Measurements from ENCODE around the gene DHRS3. TPM values are rescaled to one million over a fixed set of nuclear protein-coding genes. Genes with fewer than 3 reads are reported as not detected.
"Not testable (repeated sequence)": the region's sequence is repeated elsewhere in the genome, so short reads cannot be mapped to it uniquely, and the experiment has no call there.

The DHRS3 gene
- total RNA-seq, 1 donor, result 7.3 TPM

- DNase-seq (ENCODE audit: low read depth in 2 of 3, low spot score in 2 of 3), result no peak
These were observed 92.5 kb downstream of the DHRS3 start for GRCh38 chr1:12525311-12526181.

DNA sequence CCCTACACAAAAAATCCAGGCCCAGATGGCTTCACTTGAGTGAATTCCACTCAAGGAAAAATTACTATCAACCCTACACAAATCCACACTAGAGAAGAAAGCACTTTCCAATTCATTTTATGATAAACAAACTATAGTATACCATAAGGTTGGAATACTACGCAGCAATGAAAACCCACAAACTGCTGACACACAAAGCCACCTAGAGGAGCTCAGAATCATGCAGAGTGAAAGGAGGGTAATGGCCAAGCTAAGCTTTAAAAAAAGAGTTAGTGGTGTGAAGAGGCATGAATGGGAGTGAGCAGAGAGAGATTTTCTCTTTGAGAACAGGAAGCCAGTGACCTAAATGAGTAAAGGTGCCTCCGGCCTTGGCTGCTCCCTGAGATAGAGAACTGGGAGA lies 93.7 kb downstream of the DHRS3 start:
- DNase-seq (ENCODE audit: low read depth in 2 of 3, low spot score in 2 of 3), result no peak

DNA sequence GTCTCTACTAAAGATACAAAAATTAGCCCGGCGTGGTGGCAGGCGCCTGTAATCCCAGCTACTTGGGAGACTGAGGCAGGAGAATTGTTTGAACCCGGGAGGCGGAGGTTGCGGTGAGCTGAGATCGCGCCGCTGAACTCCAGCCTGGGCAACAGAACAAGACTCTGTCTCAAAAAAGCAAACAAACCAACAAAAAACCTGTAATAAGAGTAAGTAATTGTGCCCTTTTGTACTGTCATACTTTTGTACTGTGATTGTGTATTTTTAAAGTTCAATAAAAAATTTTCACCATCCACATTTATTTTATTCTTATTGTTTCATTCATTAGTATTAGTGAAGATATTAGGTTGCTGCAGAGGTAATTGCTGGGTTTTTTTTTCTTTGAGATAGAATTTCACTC lies 95.2 kb downstream of the DHRS3 start:
- DNase-seq (ENCODE audit: low read depth in 2 of 3, low spot score in 2 of 3), result not testable (repeated sequence)

DNA sequence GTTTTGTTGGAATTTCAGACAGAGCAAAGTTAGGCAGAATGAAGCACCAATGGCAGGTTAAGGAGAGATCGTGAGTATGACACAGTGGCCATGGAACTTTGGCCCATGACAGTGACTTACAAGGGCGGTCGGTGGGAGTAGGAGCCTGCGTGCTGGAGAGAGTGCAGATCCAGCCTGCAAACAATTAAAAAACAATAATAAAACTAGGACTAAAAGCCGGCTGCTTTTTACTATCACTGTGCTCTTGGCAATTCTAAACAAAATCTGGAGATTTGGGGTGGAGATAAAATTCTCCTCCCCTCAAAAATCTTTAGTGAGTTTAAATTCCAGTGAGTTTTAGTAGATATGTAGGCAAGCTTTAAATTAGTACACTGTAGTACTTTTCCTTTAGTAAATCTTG lies 96.9 kb downstream of the DHRS3 start:
- DNase-seq (ENCODE audit: low read depth in 2 of 3, low spot score in 2 of 3), result no peak

- no peak for DNase-seq (ENCODE audit: low read depth in 2 of 3, low spot score in 2 of 3)
These were observed 98.2 kb downstream of the DHRS3 start for GRCh38 chr1:12519693-12520364.

DNA sequence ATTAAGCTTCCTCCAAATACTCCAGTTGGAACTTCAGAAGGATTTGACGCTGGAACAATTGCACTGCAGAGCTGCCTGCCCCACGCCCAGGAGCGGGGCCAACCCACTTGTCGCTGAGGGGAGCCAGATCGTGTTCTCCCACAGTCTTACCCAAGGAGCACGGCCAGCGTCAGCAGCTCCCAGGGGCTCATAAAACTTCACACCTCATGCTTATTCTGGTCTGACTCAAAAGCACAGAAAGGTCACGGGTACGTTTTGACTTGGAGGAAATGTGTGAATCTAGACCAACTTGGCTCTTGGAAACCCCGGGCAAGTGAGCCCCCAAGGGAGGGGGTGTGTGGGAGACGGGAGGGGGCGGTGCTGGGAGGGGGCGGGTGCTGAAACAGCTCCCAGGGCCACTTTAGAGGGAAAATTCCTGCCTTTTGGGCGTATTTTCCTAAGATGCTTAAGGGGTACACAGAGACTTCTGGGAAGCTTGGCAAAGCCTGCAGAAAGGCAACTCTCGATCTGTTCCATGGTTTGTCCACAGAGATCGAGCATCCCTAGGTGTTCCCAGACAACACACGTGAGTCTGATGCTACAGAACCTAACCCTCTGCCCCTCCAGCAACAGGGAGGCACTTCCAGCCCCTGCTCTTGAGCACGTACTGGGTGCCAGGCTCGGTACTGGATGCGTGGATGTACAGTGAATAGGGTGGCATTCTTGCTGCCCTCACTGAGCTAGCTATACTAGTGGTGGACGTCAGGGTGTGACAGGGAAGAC lies 98.9 kb downstream of the DHRS3 start:
- DNase-seq (ENCODE audit: low read depth in 2 of 3, low spot score in 2 of 3), result no peak

Small RNA genes lying within 50 kb of the gene (small RNA-seq; reads per million reads assigned to genes)
- gene MIR6730 (not detected), gene RNU6ATAC18P (not detected)

Other genes starting within 250 kb of the DHRS3 start
- gene AADACL4, start 25.9 kb upstream of the DHRS3 start, total RNA-seq, result not detected
- not detected for gene AADACL3, start 97.9 kb upstream of the DHRS3 start, total RNA-seq
- gene CFAP107, start 128.0 kb upstream of the DHRS3 start, total RNA-seq, result not detected
- gene PRAMEF12, start 155.5 kb upstream of the DHRS3 start, total RNA-seq, result not detected
- gene PRAMEF1, start 173.2 kb upstream of the DHRS3 start, total RNA-seq, result not detected
- gene PRAMEF11, start 213.2 kb upstream of the DHRS3 start, total RNA-seq, result not detected
- not detected for gene HNRNPCL1, start 230.5 kb upstream of the DHRS3 start, total RNA-seq
- gene PRAMEF2, start 238.9 kb upstream of the DHRS3 start, total RNA-seq, result not detected